Neural cell (in vitro differentiated cells): ENCODE measurements around the gene CLTB. TPM values are rescaled to one million over a fixed set of nuclear protein-coding genes. Genes with fewer than 3 reads are reported as not detected.

Experiments used
- H2AFZ ChIP-seq: fragments of 200-600, 300-800 bp; sonication (generic), shearing (Covaris generic); 2 replicates; pipeline ENCODE4 v1.6.0; 2014; ENCODE audit warnings: low read depth, mild to moderate bottlenecking, antibody characterized with exemption, low read length, moderate library complexity
- H3F3A ChIP-seq: fragments of 200-600 bp; shearing (Covaris generic); 2 replicates; pipeline ENCODE4 v1.6.1; 2016; ENCODE audit warnings: mild to moderate bottlenecking, moderate library complexity, mixed read lengths, antibody characterized with exemption, low read length; ENCODE audit not compliant: insufficient read depth, poor library complexity, severe bottlenecking
- H3K27ac ChIP-seq: fragments of 200-600, 300-800 bp; sonication (generic), shearing (Covaris generic); 2 replicates; pipeline ENCODE4 v1.5.1; 2014; ENCODE audit warnings: mild to moderate bottlenecking, low read length, moderate library complexity
- H3K27me3 ChIP-seq: fragments of 300-800, 200-600 bp; sonication (generic), shearing (Covaris generic); 2 replicates; pipeline ENCODE4 v1.6.0; 2014; ENCODE audit warnings: mild to moderate bottlenecking, low read depth, low read length, moderate library complexity; ENCODE audit not compliant: insufficient read depth
- H3K36me3 ChIP-seq: fragments of 300-800, 200-600 bp; sonication (generic), shearing (Covaris generic); 2 replicates; pipeline ENCODE4 v1.5.1; 2014; ENCODE audit warnings: mild to moderate bottlenecking, antibody characterized with exemption, low read length, moderate library complexity; ENCODE audit not compliant: insufficient read depth
- H3K4me2 ChIP-seq: fragments of 300-800, 200-600 bp; sonication (generic), shearing (Covaris generic); 2 replicates; pipeline ENCODE4 v1.6.0; 2014; ENCODE audit warnings: mild to moderate bottlenecking, low read length
- H3K4me3 ChIP-seq: fragments of 300-800, 200-600 bp; sonication (generic), shearing (Covaris generic); 2 replicates; pipeline ENCODE4 v1.5.1; 2014; ENCODE audit warnings: mild to moderate bottlenecking, low read length, moderate library complexity
- H3K79me2 ChIP-seq: fragments of 200-600 bp; shearing (Covaris generic); replicated peaks from 2 replicates; pipeline ENCODE4 v1.6.0; 2014; ENCODE audit warnings: mild to moderate bottlenecking, low read length, moderate library complexity; ENCODE audit not compliant: insufficient read depth
- H3K9ac ChIP-seq: fragments of 300-800, 200-600 bp; sonication (generic), shearing (Covaris generic); 2 replicates; pipeline ENCODE4 v1.6.1; 2016; ENCODE audit warnings: mild to moderate bottlenecking, low read length, mixed read lengths
- H3K9me2 ChIP-seq: fragments of 200-600 bp; shearing (Covaris generic); 2 replicates; pipeline ENCODE4 v1.6.1; 2016; ENCODE audit warnings: mild to moderate bottlenecking, low read length, mixed read lengths; ENCODE audit not compliant: insufficient read depth
- H3K9me3 ChIP-seq: fragments of 200-600, 300-800 bp; sonication (generic), shearing (Covaris generic); 2 replicates; pipeline ENCODE4 v1.6.1; 2016; ENCODE audit warnings: mild to moderate bottlenecking, mixed run types, low read length, moderate library complexity, mixed read lengths
- H4K20me1 ChIP-seq: fragments of 200-600 bp; shearing (Covaris generic); 2 replicates; pipeline ENCODE4 v1.6.1; 2016; ENCODE audit warnings: mild to moderate bottlenecking, mixed run types; ENCODE audit not compliant: insufficient read depth
- EP300 ChIP-seq: fragments of 450-650 bp; conservative IDR thresholded peaks from 2 replicates; pipeline ENCODE4 v1.6.1; 2014; ENCODE audit warnings: antibody characterized with exemption, mild to moderate bottlenecking, moderate library complexity; ENCODE audit not compliant: poor library complexity, severe bottlenecking
- EZH2 ChIP-seq: fragments of 200-600, 300-800 bp; shearing (Covaris generic), sonication (generic); IDR thresholded peaks from 2 replicates; pipeline ENCODE4 v1.6.1; 2014; ENCODE audit warnings: antibody characterized with exemption, low read length, borderline replicate concordance, mild to moderate bottlenecking; ENCODE audit not compliant: insufficient read depth, poor library complexity, severe bottlenecking
- POLR2AphosphoS5 ChIP-seq: IDR thresholded peaks from 2 replicates; pipeline ENCODE4 v1.6.1; 2012
- RAD21 ChIP-seq: fragments of 450-650 bp; conservative IDR thresholded peaks from 2 replicates; pipeline ENCODE4 v1.6.1; 2014; ENCODE audit warnings: antibody characterized with exemption, mild to moderate bottlenecking, moderate library complexity
- SMC3 ChIP-seq: fragments of 450-650 bp; conservative IDR thresholded peaks from 2 replicates; pipeline ENCODE4 v1.6.1; 2014; ENCODE audit warnings: antibody characterized with exemption, mild to moderate bottlenecking, moderate library complexity; ENCODE audit not compliant: poor library complexity
- TAF1 ChIP-seq: IDR thresholded peaks from 2 replicates; pipeline ENCODE4 v1.6.1; 2012; ENCODE audit warnings: low read depth
- polyA plus RNA-seq: library from polyadenylated mRNA; depleted of rRNA; stranded (reverse); fragments of >200 nt; gene quantifications from 2 replicates; pipeline ENCODE4 v1.2.3, GENCODE V29; 2014
- TF ChIP-seq, protein P1 (sequence below): fragments of 450-650 bp; IDR thresholded peaks from 2 replicates; pipeline ENCODE4 v1.5.1; 2014; ENCODE audit warnings: antibody characterized with exemption, mild to moderate bottlenecking, moderate library complexity; ENCODE audit not compliant: poor library complexity, severe bottlenecking

Gene CLTB
- polyA plus RNA-seq, 1 donor from 2014 or later, result 239 TPM

DNA sequence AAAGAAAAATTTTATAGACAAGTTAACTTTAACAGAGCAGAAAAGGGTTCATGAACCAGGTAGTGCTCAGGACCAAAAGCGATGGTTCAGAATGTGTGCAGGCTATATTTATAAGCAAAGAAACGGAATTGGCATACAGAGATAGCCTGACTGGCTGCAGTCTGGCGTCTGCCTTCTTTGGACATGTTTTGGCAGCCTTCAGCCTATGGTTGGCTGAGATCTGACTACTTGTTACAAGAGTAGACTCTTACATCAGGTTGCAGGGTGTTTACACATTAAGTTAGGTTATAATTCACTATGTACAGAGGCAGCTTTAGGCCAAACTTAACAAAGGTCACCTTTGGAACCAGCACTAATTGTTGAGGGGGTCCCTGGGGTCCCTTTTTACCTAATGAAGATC is 34.9 kb downstream of the CLTB start:
- H3K9me3 ChIP-seq, result no peaks in the 10 kb centered on the region
- TF ChIP-seq RAD21 (no peak), EP300 (no peak), SMC3 (no peak), TAF1 (no peak), POLR2AphosphoS5 (no peak), EZH2 (no peak)
- TF ChIP-seq, protein P1, sequence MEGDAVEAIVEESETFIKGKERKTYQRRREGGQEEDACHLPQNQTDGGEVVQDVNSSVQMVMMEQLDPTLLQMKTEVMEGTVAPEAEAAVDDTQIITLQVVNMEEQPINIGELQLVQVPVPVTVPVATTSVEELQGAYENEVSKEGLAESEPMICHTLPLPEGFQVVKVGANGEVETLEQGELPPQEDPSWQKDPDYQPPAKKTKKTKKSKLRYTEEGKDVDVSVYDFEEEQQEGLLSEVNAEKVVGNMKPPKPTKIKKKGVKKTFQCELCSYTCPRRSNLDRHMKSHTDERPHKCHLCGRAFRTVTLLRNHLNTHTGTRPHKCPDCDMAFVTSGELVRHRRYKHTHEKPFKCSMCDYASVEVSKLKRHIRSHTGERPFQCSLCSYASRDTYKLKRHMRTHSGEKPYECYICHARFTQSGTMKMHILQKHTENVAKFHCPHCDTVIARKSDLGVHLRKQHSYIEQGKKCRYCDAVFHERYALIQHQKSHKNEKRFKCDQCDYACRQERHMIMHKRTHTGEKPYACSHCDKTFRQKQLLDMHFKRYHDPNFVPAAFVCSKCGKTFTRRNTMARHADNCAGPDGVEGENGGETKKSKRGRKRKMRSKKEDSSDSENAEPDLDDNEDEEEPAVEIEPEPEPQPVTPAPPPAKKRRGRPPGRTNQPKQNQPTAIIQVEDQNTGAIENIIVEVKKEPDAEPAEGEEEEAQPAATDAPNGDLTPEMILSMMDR, result no peak
- H4K20me1 ChIP-seq, result no peaks in the 10 kb centered on the region
- no peaks in the 10 kb centered on the region for H3K9me2 ChIP-seq
- no peaks in the 10 kb centered on the region for H3K36me3 ChIP-seq
- H3K4me2 ChIP-seq, result no peak overlapping the region
- no peak overlapping the region for H3K4me3 ChIP-seq
- no peaks in the 10 kb centered on the region for H3K79me2 ChIP-seq
- H3K27me3 ChIP-seq, result no peaks in the 10 kb centered on the region
- no peak overlapping the region for H2AFZ ChIP-seq
- H3F3A ChIP-seq, result no peaks in the 10 kb centered on the region
- no peak overlapping the region for H3K27ac ChIP-seq
- H3K9ac ChIP-seq, result no peak overlapping the region

DNA sequence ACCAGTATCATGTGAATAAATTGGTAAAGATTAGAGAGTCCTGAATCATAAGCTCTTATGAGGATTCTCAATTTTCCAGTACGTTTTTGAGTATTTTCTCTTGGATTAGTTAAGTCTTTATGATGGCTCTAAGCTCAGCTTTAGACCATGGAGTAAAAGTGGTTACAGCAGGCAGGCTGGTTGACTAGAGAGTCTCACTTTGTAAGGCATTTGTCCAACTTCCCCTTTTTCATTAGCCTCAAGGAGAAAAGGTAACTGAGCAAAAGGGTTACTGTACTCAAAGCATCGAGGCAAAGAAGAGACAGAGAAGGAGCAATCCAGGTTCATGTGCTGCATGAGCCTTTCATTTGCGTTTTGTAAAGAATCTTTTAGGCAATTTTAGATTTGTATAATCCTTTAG is 36.5 kb downstream of the CLTB start:
- Histone ChIP-seq H3F3A (no peaks in the 10 kb centered on the region), H4K20me1 (no peaks in the 10 kb centered on the region), H3K9me3 (no peaks in the 10 kb centered on the region), H3K9ac (no peak overlapping the region), H3K79me2 (no peaks in the 10 kb centered on the region), H3K36me3 (no peaks in the 10 kb centered on the region), H3K9me2 (no peaks in the 10 kb centered on the region), H3K4me2 (no peak overlapping the region), H3K27ac (no peak overlapping the region), H3K27me3 (no peaks in the 10 kb centered on the region), H3K4me3 (no peak overlapping the region), H2AFZ (no peak overlapping the region)
- TF ChIP-seq, protein P1, result no peak
- no peak for TF ChIP-seq EP300
- TF ChIP-seq EZH2, result no peak

DNA sequence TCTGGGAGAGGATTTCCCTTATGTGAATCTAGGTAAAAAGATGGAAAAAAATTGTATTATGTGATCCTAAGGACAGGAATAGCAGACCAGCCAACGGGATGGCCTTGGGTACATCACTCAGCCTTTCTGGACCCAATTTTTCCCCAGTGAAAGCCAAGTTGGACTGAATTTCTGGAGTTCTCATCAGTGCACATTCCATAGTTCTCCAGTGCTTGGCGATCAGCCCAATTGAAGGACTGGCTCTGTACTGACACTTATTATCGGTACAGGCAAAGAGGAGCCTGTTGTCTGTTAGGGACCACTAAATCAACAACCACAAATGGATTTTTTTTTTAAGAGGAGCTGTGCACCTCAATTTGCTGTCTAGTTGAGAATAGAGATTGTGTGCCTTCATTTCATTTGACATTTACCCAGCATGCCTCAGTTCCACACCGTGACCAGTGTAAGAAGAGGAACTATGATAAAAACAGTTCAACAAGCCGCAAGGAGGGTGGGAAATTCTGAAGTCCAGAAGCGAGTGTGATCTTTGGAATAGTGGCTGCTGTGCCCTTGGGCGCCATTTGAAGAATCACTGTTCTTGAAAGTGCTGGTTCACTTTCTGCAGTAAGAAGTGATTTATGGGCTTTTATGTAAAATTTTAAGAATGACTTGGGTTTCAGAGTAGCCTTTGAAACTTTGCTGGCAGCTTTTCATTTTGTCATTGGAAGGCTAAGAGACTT is 43.1 kb downstream of the CLTB start:
- no peaks in the 10 kb centered on the region for H3K79me2 ChIP-seq
- H2AFZ ChIP-seq, result no peak overlapping the region
- H4K20me1 ChIP-seq, result no peaks in the 10 kb centered on the region
- no peak overlapping the region for H3K9ac ChIP-seq
- TF ChIP-seq RAD21 (no peak), SMC3 (no peak), EP300 (no peak), POLR2AphosphoS5 (no peak)
- TF ChIP-seq, protein P1, result no peak
- H3F3A ChIP-seq, result no peaks in the 10 kb centered on the region
- H3K9me3 ChIP-seq, result no peaks in the 10 kb centered on the region
- no peaks in the 10 kb centered on the region for H3K27me3 ChIP-seq
- no peaks in the 10 kb centered on the region for H3K9me2 ChIP-seq
- no peaks in the 10 kb centered on the region for H3K36me3 ChIP-seq
- H3K27ac ChIP-seq, result no peak overlapping the region
- no peak overlapping the region for H3K4me2 ChIP-seq
- H3K4me3 ChIP-seq, result no peak overlapping the region
